Parathyroid adenoma (tissue), 2 donors: ENCODE data around the gene TMEM263.

Source experiments
- H2AFZ ChIP-seq: fragments of 300-600 bp; sonication (generic); one replicate; pipeline ENCODE4 v1.7.0; 2017; ENCODE audit warnings: antibody characterized with exemption, mild to moderate bottlenecking
- H3K27ac ChIP-seq: fragments of 300-600 bp; sonication (generic); one replicate; pipeline ENCODE4 v1.7.0; 2017
- H3K27me3 ChIP-seq: fragments of 300-600 bp; sonication (generic); one replicate; pipeline ENCODE4 v1.7.0; 2017; ENCODE audit warnings: low read length; ENCODE audit not compliant: control insufficient read depth, insufficient read depth
- H3K36me3 ChIP-seq: fragments of 300-600 bp; sonication (generic); one replicate; pipeline ENCODE4 v1.7.0; 2017; ENCODE audit warnings: low read length; ENCODE audit not compliant: control insufficient read depth, insufficient read depth
- H3K4me1 ChIP-seq: fragments of 300-600 bp; sonication (generic); one replicate; pipeline ENCODE4 v1.7.0; 2017; ENCODE audit warnings: control low read depth
- H3K4me2 ChIP-seq: fragments of 300-600 bp; sonication (generic); one replicate; pipeline ENCODE4 v1.7.0; 2017; ENCODE audit warnings: low read length
- H3K4me3 ChIP-seq: fragments of 300-600 bp; sonication (generic); one replicate; pipeline ENCODE4 v1.7.0; 2017; ENCODE audit warnings: low read depth, low read length
- H3K79me2 ChIP-seq: fragments of 300-600 bp; sonication (generic); one replicate; pipeline ENCODE4 v1.7.0; 2017; ENCODE audit warnings: control low read depth
- H3K9ac ChIP-seq: fragments of 300-600 bp; sonication (generic); one replicate; pipeline ENCODE4 v1.7.0; 2017; ENCODE audit warnings: mild to moderate bottlenecking
- H3K9me3 ChIP-seq: fragments of 300-600 bp; sonication (generic); one replicate; pipeline ENCODE4 v1.7.0; 2017; ENCODE audit warnings: low read length; ENCODE audit not compliant: control insufficient read depth
- CTCF ChIP-seq: fragments of 300-600 bp; sonication (generic); IDR thresholded peaks from one replicate; pipeline ENCODE4 v1.7.0; 2017; ENCODE audit warnings: antibody characterized with exemption, mild to moderate bottlenecking
- donor health status: primary hyperparathyroidism.

TMEM263 gene

DNA sequence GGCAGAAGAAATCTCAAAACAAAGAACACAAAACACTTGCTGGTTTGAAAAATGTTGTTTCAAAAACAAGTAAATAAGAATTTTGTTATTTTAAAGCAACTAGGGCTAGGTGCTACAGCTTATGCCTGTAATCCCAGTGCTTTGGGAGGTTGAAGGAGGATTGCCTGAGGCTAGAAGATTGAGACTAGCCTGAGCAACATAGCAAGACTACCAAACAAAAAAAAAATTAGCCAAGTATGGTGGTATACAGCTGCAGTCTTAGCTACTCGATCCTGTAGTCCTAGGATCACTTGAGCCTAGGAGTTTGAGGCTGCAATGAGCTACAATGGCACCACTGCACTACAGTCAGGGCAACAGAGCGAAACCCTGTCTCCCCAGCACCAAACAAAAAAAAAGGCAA is 63.8 kb downstream of the TMEM263 start:
- H3K4me1 ChIP-seq, result no peaks in the 10 kb centered on the region
- H3K27me3 ChIP-seq, result no peaks in the 10 kb centered on the region
- no peak overlapping the region for H3K9ac ChIP-seq
- no peak for TF ChIP-seq CTCF
- no peak overlapping the region for H3K4me3 ChIP-seq
- no peak overlapping the region for H3K27ac ChIP-seq
- H3K79me2 ChIP-seq, result no peaks in the 10 kb centered on the region
- no peaks in the 10 kb centered on the region for H3K36me3 ChIP-seq
- H2AFZ ChIP-seq, result no peak overlapping the region
- no peaks in the 10 kb centered on the region for H3K9me3 ChIP-seq
- H3K4me2 ChIP-seq, result no peak overlapping the region
